ENCODE results near the gene CFDP1.

DNA sequence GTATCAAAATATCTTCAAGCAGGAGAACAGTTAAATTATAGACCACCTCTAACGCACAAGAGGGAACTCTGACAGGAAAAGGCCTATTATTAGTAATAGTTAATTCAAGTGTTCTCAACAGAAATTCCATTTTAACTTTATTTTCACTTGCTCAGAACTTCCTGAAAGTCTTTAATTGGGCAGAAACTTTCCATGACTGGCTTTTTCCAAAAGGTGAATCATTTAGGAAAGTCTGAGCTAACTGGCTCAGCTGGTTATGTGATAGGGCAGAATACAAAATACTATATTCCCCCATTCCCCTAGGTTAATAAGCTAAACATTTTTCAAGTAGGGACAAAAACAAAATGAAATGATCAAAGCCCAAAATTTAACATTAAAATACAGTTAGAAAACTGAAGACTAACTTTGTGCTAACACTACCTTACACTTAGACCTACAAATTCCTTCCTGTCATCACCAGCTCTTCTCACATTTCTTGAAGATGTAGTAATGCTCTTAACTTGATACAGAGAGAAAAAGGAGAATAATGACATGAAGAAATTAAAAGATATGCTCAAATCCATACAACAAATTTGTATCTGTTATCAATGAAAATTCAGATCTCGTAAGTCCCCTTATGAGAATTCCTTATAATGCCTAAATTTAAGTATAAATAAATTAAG is 31.0 kb downstream of the CFDP1 start:
- no peak for TF ChIP-seq ZNF624 (tag by site-specific recombination; IDR thresholded peaks at IDR 0.05)
- no peak for TF ChIP-seq ZNF184 (tag by site-specific recombination; IDR thresholded peaks at IDR 0.05)
